Left hindlimb (tissue), 1 donor: ENCODE measurements around the gene DPYSL5.
A peak's percentile ranks its signal among the peaks of the same experiment; 100 is the strongest.
"Not testable (repeated sequence)": the region's sequence is repeated elsewhere in the genome, so short reads cannot be mapped to it uniquely, and the experiment has no call there.

ENCODE experiments used
- DNase-seq: peaks from one replicate; pipeline ENCODE4 v3.0.0-alpha.2; 2018

DPYSL5 gene, protein sequence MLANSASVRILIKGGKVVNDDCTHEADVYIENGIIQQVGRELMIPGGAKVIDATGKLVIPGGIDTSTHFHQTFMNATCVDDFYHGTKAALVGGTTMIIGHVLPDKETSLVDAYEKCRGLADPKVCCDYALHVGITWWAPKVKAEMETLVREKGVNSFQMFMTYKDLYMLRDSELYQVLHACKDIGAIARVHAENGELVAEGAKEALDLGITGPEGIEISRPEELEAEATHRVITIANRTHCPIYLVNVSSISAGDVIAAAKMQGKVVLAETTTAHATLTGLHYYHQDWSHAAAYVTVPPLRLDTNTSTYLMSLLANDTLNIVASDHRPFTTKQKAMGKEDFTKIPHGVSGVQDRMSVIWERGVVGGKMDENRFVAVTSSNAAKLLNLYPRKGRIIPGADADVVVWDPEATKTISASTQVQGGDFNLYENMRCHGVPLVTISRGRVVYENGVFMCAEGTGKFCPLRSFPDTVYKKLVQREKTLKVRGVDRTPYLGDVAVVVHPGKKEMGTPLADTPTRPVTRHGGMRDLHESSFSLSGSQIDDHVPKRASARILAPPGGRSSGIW

DNA sequence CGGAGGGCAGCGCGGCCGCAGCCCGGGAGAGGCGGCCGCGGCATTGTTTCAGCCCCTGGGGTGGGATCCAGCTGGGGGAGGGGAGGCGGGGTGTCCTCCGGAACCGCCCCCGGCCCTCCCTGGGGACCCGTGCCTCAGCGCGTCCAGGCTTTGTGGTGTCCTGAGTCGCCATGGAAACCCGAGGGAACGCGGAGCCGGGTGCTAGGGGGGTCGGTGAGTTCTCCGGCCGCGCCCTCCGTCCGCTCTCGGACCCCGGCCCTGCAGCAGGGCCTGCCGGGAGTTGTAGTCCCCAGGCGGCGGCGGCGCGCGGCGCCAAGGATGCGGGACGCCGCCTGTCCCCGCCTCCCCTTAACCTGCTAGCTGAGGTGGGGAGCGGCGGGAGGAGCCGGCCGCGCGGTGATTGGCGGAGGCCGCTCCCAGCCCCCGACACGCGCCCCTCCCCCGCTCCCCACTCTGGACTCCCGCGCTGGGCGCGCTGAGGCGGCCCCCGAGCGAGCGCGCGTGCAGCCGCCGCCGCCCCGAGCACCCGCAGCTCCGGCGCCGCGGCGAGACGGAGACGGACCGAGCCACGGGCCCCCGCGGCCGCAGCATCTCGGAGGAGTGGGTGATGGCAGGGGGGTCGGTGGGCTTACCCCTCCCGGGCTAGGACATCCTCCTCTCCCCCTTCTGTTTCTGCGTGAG is at the start of gene DPYSL5:
Gene DPYSL5 (plus strand): TSS at position 478 of the 681 bp plus-strand sequence. CDS start 50,368 bp downstream, outside the sequence.
- DNase-seq = peak; percentile 37

DNA sequence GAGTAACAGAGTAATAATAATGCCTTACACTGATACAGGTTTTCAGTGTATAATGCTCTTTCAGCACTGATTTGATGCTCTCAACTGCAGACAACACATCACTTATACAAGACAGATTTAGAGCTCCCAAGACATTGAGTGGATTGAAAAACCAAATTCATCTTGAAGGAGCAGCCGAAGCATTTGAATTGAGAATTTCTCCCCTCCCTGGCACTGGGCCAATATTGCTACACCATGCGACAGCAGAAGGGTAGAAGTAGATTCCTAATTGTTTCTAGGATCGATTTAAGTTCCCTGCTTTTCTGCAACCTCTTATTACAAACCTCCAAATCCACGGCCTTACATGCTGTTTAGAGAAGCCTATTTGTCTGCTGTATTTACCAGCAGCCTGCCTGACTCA is 46.6 kb upstream of the DPYSL5 start:
- no peak for DNase-seq

DNA sequence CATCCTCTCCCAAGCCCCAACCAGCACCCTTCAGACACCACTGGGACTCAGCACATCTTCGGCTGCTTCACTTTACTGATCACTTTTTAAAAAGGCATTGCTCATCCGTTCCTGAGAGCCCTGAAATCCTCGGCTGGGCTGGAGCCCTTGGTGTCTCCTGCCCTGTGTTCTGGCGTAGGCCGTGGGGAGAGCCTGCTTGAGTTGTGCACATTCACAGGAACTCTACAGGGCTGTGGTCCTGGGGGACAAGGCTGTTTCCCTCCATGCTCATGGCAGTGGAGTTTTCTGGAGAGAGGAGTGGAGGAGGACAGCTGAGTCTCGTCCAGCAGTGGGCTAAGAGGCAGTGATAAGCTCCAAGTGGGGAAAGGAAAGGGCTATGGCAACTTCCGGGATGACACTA is 46.1 kb upstream of the DPYSL5 start:
- no peak for DNase-seq

DNA sequence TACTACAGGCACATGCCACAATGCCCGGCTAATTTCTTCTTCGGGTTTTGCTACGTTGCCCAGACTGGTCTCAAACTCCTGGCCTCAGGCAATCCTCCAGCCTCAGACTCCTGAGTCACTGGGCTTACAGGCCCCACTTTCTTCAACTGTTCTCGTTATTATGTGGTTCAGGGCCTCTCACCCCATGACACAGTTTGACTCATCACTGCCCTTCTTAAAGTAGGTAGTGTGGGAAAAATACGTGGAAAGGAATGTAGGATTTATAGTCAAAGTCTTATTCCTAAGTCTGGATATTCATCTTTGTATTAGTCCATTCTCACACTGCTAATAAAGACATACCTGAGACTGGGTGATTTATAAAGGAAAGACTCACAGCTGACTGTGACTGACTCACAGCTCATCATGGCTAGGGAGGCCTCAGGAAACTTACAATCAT is 42.7 kb upstream of the DPYSL5 start:
- no peak for DNase-seq

DNA sequence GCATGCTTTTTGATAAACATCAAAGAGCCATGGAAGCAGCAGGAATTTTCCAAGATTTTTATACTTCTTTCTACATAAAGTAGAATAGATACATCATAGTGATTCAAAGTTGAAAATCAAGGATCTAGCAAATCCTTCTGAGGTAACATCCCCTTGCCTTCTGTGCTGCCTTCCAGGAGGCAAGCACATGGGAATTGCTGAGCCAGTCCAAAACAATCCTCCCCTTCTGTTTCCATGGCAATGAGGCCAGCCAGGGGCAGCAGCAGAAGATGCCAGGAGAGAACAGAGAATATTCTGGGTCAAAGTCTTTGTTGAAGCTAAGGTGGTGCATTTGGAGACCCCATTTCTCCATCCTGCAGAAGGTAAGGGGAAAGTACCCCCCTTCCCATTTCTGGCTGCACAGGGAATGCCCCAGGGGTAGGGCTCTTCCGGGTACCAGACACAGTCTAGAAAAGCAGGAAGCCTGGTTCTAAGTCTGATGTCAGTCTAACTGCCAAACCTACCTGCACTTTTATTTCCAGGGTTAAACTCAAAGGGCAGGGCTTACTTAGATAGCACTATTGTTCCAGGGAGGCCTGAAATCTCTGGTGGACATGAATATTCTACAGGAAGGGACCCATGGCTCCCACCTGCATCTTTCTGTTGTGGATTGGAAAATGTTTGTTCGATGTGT is 40.0 kb upstream of the DPYSL5 start:
- DNase-seq = no peak

DNA sequence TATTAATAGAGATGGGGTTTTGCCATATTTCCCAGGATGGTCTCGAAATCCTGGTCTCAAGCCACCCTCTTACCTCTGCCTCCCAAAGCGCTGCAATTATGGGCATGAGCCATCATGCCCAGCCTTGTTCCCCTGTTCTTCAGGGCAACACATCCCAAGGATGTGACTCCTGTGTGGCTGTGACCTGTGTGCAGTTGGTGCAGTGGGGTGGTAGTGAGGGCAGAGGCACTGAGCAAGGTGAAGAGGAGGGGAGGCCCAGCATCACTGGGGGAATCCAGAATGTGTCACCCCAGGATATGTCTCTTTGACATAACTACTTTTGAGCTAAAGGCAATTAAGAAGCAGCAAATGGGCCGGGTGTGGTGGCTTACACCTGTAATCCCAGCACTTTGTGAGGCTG is 38.7 kb upstream of the DPYSL5 start:
- no peak for DNase-seq

DNA sequence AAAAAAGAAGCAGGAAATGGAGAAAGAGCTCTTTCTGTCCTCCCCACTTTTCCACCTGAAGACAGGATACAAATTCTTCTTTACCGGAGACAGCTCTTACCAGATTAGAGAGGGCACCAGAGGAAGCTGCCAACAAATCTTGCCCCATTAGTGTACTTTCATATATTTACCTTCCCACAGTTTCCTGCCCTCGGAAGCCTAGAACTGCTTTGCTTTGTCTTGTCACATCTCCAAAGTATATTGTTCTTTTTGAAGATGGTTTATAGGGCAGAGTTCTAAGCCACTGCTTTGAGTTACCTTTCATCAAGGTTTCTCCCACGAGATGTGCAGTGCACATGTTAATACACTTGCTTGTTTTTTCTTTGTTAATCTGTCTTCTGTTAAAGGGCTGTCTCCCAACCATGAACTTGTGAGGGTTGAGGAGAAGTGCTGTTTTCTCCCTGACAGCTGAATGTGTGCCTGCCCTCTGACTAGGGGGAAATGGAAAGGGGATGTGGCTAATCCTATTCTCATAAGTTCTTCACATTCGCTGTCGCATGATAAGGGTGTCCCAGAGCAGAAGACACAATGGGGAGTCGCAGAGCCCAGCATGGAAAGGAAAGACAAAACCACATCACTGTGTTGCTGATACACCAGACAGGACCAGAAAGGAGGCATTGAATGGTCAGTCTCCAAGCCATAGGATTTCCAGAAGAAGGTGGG is 37.9 kb upstream of the DPYSL5 start:
- no peak for DNase-seq

DNA sequence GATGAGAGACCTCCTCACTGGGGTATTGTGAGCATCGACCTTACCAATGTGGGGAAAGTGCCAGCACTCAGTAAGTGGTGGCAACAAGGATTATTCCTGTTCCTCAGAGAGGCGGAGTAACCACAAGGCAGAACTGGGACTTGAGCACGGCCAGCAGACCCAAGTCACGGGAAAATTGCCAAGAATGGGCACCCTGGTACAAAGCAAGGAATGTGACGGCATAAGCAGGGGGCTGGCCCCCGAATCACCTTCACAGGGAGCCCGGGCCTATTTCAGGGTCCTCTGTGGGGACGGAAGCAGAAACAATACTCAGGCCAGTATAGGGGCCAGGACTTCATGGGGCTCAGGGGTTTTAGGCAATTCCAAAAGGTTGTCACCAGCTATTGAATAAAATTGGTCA is 36.7 kb upstream of the DPYSL5 start:
- DNase-seq = no peak

DNA sequence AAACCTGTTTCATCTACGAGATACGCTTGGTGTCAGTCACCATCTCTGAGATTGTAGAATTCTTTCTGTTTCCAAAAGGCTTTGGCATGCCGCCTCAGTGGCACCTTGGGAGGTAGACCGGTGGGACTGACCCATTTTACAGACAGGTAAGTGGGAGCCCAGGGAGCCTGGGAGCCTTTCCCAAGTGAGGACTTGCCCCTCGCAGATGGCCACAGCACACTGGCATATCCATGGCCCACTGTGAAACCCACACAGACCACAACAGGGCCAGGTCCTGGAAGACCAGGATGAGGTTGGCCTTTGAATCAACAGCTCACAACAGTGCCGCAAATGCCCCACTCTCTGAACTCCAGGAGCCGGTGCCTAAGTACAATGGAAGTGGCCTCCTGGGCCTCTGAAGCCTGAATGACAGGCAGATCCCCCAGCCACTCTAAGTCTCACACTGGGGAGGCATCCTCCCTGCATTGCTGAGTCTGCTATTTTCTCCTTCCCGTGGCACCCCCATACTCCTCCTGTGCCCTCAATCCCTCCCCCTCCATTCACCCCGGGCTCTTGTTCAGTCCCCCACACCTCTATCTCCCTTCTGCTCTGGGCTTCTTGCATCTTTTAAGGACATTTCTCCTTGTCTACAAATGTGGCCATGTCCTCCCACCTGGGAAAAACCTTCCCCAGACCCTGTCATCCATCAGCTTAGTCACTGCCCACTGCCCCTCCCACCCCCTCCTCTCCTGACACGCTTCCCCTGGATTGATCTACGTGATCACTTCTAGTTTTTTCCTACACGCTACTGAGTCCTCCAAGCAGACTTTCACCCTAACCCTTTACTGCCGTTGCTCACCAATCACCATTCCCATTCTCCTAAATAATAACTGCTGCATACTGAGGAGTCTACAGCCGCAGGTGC is 35.9 kb upstream of the DPYSL5 start:
- no peak for DNase-seq

DNA sequence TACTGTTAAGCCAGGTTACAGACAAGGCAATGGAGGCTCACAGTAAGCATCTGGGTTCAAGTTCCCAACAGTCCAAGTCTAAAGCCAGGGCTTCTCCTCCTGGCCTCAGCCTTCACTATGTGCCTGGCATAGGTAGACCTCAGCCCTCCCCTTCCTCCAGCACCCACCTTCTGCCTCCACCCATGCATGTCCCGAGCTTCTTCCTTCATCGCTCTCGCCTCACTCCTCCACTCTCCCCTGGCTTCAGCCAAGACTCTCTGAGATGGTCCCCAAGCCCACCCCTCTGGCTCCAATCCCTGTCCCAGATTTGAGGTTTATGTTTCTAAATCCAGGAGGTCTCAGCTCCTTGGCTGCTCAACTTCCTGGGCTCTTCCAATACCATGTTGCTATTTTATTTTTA is 35.2 kb upstream of the DPYSL5 start:
- DNase-seq = no peak

DNA sequence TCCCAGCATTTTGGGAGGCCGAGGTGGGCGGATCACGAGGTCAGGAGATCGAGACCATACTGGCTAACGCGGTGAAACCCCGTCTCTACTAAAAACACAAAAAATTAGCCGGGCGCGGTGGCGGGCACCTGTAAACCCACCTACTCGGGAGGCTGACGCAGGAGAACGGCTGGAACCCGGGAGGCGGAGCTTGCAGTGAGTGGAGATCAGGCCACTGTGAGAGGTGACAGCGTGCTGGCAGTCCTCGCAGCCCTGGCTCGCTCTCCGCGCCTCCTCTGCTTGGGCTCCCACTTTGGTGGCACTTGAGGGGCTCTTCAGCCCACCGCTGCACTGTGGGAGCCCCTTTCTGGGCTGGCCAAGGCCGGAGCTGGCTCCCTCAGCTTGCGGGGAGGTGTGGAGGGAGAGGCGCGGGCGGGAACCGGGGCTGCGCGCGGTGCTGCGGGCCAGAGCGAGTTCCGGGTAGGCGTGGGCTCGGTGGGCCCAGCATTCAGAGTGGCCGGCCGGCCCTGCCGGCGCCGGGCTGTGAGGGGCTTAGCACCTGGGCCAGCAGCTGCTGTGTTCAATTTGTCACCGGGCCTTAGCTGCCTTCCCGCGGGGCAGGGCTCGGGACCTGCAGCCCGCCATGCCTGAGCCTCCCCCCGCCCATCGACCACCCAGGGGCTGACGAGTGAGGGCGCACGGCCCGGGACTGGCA is 33.7 kb upstream of the DPYSL5 start:
- DNase-seq = not testable (repeated sequence)

DNA sequence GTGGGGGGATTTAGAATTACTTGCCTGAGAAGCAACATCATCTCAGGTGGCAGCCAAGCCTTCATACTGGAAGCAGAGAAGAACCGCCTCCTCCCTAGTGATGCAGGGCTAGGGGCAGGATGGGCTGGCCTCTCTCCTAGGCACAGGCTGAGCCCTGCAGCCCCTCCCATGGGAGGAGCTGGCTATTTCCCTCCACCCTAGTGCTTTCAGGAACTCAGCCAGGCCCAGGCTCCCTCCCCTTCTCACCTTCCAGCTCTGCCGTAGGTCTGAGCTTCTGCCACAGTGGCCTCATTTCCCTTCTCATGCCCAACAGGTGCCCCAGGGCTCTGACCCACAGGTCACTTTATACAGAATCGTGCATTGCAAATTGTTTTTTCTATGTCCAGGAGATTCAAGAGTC is 31.0 kb upstream of the DPYSL5 start:
- DNase-seq = no peak

DNA sequence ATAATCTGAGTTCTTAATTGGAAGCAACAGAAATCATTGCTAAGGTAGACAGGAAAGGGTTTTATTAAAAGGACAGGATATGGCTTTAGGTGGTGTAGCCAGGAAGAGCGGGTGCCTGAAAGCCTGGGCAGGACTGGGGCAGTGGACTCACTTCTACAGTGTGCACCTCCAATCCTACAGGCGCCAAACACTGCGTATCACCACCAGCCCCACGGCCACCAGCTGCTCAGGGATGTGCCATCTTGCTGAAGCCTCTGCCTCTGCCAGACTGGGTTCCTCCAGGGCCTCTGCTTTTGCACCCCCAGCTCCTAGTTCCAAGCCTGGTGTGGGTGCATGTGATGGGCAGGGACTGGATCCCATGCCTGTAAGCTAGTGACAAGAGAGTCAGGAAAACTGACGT is 29.7 kb upstream of the DPYSL5 start:
- no peak for DNase-seq

DNA sequence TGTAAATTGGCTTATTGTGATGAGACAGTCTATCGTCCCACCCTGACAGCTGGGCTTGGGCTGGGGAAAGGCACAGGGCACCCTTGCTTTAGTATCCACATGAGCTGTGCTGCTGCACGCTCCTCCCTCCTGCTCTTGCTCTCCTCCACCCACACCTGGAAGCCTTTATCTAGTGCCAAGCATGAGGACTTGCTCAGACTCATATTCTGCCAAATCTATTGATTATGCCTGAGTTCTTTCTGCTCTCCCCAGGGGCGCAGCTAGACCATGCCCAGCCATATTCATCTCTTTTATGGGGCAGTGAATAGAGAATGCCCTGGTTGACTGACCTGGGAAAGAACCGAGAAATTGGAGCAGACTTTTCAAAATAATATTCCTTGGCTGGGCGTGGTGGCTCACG is 29.0 kb upstream of the DPYSL5 start:
- DNase-seq = no peak

DNA sequence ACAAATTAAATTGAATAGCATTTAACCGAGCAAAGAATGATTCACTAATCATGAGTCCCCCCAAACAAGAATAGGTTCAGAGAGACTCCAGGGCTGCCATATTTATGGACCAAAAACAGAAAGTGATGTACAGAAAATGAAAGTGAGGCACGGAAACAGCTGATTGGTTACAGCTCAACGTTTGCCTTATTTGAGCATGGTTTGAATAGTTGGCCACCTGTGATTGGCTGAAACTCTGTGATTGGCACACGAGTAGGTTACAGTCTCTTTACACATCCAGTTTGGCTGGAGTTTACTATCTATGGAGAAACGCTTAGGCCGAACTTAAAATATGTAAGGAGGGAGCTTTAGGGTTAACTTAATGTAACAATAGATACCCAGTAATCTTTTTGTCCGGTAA is 27.0 kb upstream of the DPYSL5 start:
- DNase-seq = no peak

DNA sequence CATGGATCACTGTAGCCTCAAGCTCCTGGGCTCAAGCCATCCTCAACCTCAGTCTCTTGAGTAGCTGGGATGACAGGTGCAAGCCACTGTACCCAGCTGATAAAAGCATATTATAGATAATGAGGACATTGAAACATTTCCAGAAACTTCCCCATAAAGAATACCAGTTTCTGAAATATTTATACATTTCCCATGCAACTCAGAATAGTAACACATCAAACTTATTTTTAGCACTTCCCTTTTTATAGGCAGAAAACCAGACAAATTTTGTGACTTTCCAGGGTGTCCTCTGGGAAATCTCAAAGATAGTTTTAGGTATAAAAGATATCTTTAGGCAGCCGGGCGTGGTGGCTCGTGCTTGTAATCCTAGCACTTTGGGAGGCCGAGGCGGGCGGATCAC is 25.1 kb upstream of the DPYSL5 start:
- no peak for DNase-seq

DNA sequence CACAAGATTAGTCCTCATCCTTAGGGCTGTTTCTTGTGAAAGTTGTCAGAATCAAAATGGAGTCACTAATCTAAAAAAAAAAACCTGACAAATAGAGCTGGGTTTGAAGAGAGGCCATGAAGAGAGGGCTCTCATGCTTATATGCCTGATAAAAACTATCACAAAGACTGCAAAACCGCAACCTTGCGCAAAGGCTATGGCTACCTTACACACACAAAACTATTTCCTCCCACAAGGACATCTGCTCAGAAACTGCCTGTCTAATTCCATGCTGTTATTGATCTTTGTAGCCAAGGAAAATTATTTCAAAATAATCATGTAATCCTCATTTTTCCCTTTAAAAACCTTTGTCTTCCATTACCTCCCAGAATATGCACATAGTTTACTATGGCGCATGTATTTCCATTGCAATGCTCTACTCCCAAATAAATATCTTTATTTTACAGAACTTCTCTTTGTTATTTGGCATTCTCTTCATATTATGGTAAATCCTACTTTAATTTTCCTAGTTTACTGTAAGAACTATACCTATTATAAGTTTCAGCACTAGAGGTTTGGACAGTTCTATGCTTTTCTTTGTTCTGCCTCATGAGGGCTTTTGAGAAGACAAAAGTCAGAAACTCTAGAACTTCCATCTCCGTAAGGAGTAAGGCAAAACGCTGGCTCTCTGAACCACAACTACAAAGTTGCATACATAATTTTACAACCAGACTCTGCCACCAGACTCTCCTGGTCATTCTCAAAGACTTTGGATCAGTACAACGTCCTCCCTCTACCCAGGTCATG is 9.6 kb upstream of the DPYSL5 start:
- no peak for DNase-seq

DNA sequence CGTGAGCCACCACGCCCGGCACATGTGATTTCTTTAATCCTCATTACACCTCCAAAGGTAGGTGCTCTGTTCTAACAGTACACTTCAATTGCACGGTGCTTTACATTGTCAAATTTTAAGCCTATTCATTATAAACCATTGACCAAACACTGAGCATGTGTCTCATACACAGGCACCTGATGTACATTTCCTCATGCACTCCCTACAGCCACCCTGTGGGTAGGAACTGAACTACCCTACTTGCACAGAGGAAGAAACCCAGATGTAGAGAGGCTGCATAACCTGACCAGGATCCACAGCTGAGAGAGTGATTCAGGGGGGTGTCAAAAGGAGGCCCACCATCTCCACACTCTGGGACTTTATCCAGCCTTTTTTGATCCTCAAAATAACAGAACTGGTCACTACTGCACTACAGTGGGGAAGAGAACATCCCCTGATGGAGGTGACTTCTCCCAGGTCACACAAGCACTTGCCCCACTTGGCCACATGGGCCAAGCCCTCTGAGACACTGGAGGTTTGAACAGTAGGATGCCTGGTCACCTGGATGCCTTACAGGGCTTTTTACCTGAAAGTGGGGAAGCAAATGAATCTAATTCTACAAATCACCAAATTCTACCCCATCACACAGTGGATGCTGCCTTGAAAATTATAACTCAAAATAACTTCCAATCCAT is 6.9 kb upstream of the DPYSL5 start:
- DNase-seq = no peak

DNA sequence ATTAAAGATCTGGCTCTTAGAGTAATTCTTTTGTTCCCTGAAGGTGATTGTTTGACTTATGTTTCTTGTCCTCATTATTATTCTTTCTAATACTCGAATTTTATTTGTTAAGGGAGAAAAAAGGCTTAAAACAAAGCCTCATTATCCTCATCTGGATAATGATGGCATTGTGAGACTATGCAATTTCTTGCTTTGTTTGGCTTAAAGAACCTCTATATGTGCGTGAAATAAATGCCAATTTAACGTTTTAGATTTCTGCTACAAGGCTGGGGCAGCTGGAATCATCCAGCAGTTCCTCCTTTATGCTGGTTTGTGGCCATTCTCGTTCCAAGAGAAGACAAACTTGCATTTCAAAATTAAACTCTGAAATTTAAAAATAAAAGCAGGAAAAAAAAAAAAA is 4.9 kb upstream of the DPYSL5 start:
- no peak for DNase-seq

DNA sequence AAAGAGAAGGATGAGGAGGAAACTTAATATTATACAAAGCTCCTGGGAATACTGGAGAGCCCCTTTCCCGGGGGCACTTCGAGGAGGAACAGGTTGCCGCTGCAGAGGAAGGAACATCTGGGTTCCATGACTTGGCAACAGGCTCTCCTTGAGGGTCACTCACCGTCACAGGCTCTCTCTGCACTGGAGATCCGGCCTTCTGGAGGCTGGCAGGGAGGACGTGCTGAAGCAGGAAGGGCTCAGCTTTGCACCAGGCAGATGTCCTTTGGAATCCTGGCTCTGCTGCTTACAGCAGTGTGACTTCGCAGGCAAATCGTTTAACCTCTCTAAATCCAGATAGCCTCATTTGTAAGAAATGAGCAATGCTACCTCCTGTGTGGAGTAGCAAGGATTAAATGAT is 2.9 kb upstream of the DPYSL5 start:
- no peak for DNase-seq
